Endothelial cell of umbilical vein (primary cell): ENCODE measurements around the gene PDSS2.

Source experiments
- EZH2 ChIP-seq: IDR thresholded peaks from 2 replicates; pipeline ENCODE4 v1.6.1; 2012; ENCODE audit warnings: borderline replicate concordance, low read depth, mild to moderate bottlenecking, moderate library complexity, low read length, inconsistent platforms; ENCODE audit not compliant: severe bottlenecking
- FOS ChIP-seq: IDR thresholded peaks from 2 replicates; pipeline ENCODE4 v1.6.1; 2011; ENCODE audit warnings: mild to moderate bottlenecking, low read length, moderate library complexity, borderline replicate concordance; ENCODE audit not compliant: insufficient read depth
- GATA2 ChIP-seq: IDR thresholded peaks from 2 replicates; pipeline ENCODE4 v1.7.0; 2011; ENCODE audit warnings: low read depth, mild to moderate bottlenecking, moderate library complexity, mixed read lengths, low read length; ENCODE audit not compliant: insufficient read length, insufficient read depth
- JUN ChIP-seq: IDR thresholded peaks from 2 replicates; pipeline ENCODE4 v1.6.1; 2011; ENCODE audit warnings: borderline replicate concordance, low read depth; ENCODE audit not compliant: insufficient read length, insufficient read depth
- MYC ChIP-seq: IDR thresholded peaks from one replicate; pipeline ENCODE4 v1.6.1; 2011; ENCODE audit warnings: mild to moderate bottlenecking, low read depth, low read length
- POLR2A ChIP-seq: IDR thresholded peaks from 2 replicates; pipeline ENCODE4 v1.6.1; 2012; ENCODE audit warnings: low read depth, mild to moderate bottlenecking, control low read depth, low read length
- POLR2AphosphoS5 ChIP-seq: IDR thresholded peaks from 2 replicates; pipeline ENCODE4 v1.6.1; 2012; ENCODE audit warnings: low read depth, mild to moderate bottlenecking, control low read depth, low read length, moderate library complexity; ENCODE audit not compliant: insufficient read depth
- TF ChIP-seq, protein P1 (sequence below), 2 donors: IDR thresholded peaks; 1 replicate in 1 of 2; 2 replicates in 1 of 2; pipeline ENCODE4 v1.5.1; 2011; ENCODE audit warnings: low read length in 2 of 2, mild to moderate bottlenecking in 2 of 2, moderate library complexity in 2 of 2, control low read depth in 1 of 2, inconsistent platforms in 1 of 2, low read depth in 1 of 2; ENCODE audit not compliant: insufficient read depth in 1 of 2; ENCODE audit errors: extremely low read depth in 1 of 2
- TF ChIP-seq, protein P2 (sequence below): IDR thresholded peaks from 2 replicates; pipeline ENCODE4 v1.6.1; 2011; ENCODE audit not compliant: insufficient read depth, insufficient read length

DNA sequence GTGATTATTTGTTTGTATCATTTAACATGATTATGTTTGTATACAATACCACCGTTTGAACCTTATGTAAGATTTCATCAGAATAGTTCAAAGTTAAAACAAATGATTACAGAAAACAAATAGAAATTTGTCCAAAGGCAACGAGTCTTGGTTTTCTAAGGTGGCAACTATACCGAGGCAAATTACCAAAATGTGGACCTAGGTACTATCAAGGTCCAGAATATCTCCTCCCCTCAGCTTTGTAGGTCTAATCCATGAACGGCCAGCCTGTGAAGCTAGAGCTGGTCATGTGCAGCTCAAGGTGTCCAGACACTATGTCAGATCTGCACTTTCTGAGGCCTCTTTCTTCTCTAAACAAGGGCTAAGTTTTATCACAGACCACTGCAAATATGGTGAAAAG lies 192.4 kb downstream of the PDSS2 start:
- no peak for TF ChIP-seq POLR2A
- TF ChIP-seq, protein P1, sequence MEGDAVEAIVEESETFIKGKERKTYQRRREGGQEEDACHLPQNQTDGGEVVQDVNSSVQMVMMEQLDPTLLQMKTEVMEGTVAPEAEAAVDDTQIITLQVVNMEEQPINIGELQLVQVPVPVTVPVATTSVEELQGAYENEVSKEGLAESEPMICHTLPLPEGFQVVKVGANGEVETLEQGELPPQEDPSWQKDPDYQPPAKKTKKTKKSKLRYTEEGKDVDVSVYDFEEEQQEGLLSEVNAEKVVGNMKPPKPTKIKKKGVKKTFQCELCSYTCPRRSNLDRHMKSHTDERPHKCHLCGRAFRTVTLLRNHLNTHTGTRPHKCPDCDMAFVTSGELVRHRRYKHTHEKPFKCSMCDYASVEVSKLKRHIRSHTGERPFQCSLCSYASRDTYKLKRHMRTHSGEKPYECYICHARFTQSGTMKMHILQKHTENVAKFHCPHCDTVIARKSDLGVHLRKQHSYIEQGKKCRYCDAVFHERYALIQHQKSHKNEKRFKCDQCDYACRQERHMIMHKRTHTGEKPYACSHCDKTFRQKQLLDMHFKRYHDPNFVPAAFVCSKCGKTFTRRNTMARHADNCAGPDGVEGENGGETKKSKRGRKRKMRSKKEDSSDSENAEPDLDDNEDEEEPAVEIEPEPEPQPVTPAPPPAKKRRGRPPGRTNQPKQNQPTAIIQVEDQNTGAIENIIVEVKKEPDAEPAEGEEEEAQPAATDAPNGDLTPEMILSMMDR (IDR thresholded peaks at IDR 0.05; ENCODE audit: extremely low read depth in 1 of 2, insufficient read depth in 1 of 2, low read depth in 1 of 2, low read length in 2 of 2), result no peak
- TF ChIP-seq JUN, result no peak
- TF ChIP-seq EZH2, result no peak
- TF ChIP-seq POLR2AphosphoS5, result no peak
- no peak for TF ChIP-seq FOS
- TF ChIP-seq, protein P2, sequence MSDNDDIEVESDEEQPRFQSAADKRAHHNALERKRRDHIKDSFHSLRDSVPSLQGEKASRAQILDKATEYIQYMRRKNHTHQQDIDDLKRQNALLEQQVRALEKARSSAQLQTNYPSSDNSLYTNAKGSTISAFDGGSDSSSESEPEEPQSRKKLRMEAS, result no peak
- no peak for TF ChIP-seq MYC
- no peak for TF ChIP-seq GATA2
